Mesenchymal stem cell (in vitro differentiated cells and primary cell): ENCODE results near the gene RNU1-2.
"Not testable (repeated sequence)": the region's sequence is repeated elsewhere in the genome, so short reads cannot be mapped to it uniquely, and the experiment has no call there.

Experiments
- DNase-seq: peaks from one replicate; pipeline ENCODE4 v3.0.0-alpha.2; 2013
- H2AFZ ChIP-seq: one replicate; pipeline ENCODE4 v1.6.1; 2013; ENCODE audit warnings: low read depth, mild to moderate bottlenecking, control low read depth, inconsistent platforms, low read length, moderate library complexity
- H2AK5ac ChIP-seq: 2 replicates; pipeline ENCODE4 v1.6.1; 2013; ENCODE audit warnings: low read length, moderate library complexity, mild to moderate bottlenecking, inconsistent platforms; ENCODE audit not compliant: severe bottlenecking
- H2BK120ac ChIP-seq: one replicate; pipeline ENCODE4 v1.6.1; 2013; ENCODE audit warnings: low read depth, mild to moderate bottlenecking, inconsistent platforms, low read length, moderate library complexity
- H2BK12ac ChIP-seq, 2 experiments: one replicate each; pipeline ENCODE4 v1.6.1; 2013; ENCODE audit warnings: inconsistent platforms in 2 of 2, low read length in 2 of 2, mild to moderate bottlenecking in 2 of 2, moderate library complexity in 2 of 2, control low read depth in 1 of 2
- H2BK15ac ChIP-seq: one replicate; pipeline ENCODE4 v1.6.1; 2013; ENCODE audit warnings: mild to moderate bottlenecking, low read depth, inconsistent platforms; ENCODE audit not compliant: poor library complexity, severe bottlenecking
- H2BK5ac ChIP-seq: 2 replicates; pipeline ENCODE4 v1.6.1; 2013; ENCODE audit warnings: low read depth, mild to moderate bottlenecking, low read length, control low read depth, inconsistent platforms; ENCODE audit not compliant: poor library complexity, severe bottlenecking
- H3K14ac ChIP-seq, 2 experiments: one replicate each; pipeline ENCODE4 v1.6.1; 2013; ENCODE audit warnings: inconsistent platforms in 2 of 2, low read length in 2 of 2, control low read depth in 1 of 2, mild to moderate bottlenecking in 1 of 2, moderate library complexity in 1 of 2
- H3K18ac ChIP-seq, 2 experiments: one replicate each; pipeline ENCODE4 v1.6.1; 2013; ENCODE audit warnings: inconsistent platforms in 2 of 2, low read length in 2 of 2, control low read depth in 1 of 2, low read depth in 1 of 2, mild to moderate bottlenecking in 1 of 2
- H3K23ac ChIP-seq, 2 experiments: one replicate each; pipeline ENCODE4 v1.6.1; 2013; ENCODE audit warnings: inconsistent platforms in 2 of 2, low read length in 2 of 2, mild to moderate bottlenecking in 2 of 2, moderate library complexity in 2 of 2, control low read depth in 1 of 2
- H3K27ac ChIP-seq: 2 replicates; pipeline ENCODE4 v1.5.1; 2013; ENCODE audit warnings: mild to moderate bottlenecking, moderate library complexity, low read length, control low read depth, inconsistent platforms; ENCODE audit not compliant: poor library complexity, severe bottlenecking
- H3K27me3 ChIP-seq, 2 experiments: 2 replicates each; pipeline versions ENCODE4 v1.6.1 to v1.7.0; 2013; ENCODE audit warnings: low read length in 2 of 2, mild to moderate bottlenecking in 2 of 2, moderate library complexity in 2 of 2, control low read depth in 1 of 2, inconsistent platforms in 1 of 2; ENCODE audit not compliant: control insufficient read depth in 1 of 2, insufficient read depth in 1 of 2
- H3K36me3 ChIP-seq, 2 experiments: 2 replicates each; pipeline versions ENCODE4 v1.6.1 to v1.7.0; 2013; ENCODE audit warnings: low read length in 2 of 2, control low read depth in 1 of 2, inconsistent platforms in 1 of 2, low read depth in 1 of 2, mild to moderate bottlenecking in 1 of 2; ENCODE audit not compliant: insufficient read depth in 2 of 2, control insufficient read depth in 1 of 2
- H3K4ac ChIP-seq, 2 experiments: one replicate each; pipeline ENCODE4 v1.6.1; 2013; ENCODE audit warnings: inconsistent platforms in 2 of 2, low read length in 2 of 2, mild to moderate bottlenecking in 2 of 2, moderate library complexity in 2 of 2, control low read depth in 1 of 2, low read depth in 1 of 2
- H3K4me1 ChIP-seq: 2 replicates; pipeline ENCODE4 v1.6.1; 2013; ENCODE audit warnings: low read depth, low read length, control low read depth; ENCODE audit not compliant: control insufficient read depth, insufficient read depth
- H3K4me2 ChIP-seq: 2 replicates; pipeline ENCODE4 v1.6.1; 2013; ENCODE audit warnings: low read length, mild to moderate bottlenecking, inconsistent platforms; ENCODE audit not compliant: poor library complexity, severe bottlenecking
- H3K4me3 ChIP-seq, 2 experiments: 2 replicates each; pipeline versions ENCODE4 v1.5.1 to v1.7.0; 2013; ENCODE audit warnings: low read length in 2 of 2, mild to moderate bottlenecking in 2 of 2, control low read depth in 1 of 2, low read depth in 1 of 2; ENCODE audit not compliant: insufficient read depth in 1 of 2
- H3K79me1 ChIP-seq: replicated peaks from 2 replicates; pipeline ENCODE4 v1.6.1; 2013; ENCODE audit warnings: mild to moderate bottlenecking, control low read depth, low read length, inconsistent platforms; ENCODE audit not compliant: poor library complexity, severe bottlenecking
- H3K9ac ChIP-seq: 2 replicates; pipeline ENCODE4 v1.7.0; 2013; ENCODE audit warnings: mild to moderate bottlenecking, low read length, moderate library complexity
- H3K9me3 ChIP-seq: 2 replicates; pipeline ENCODE4 v1.7.0; 2013; ENCODE audit warnings: mild to moderate bottlenecking, low read length; ENCODE audit not compliant: control insufficient read depth
- H4K8ac ChIP-seq: one replicate; pipeline ENCODE4 v1.6.1; 2013; ENCODE audit warnings: inconsistent platforms, mild to moderate bottlenecking, low read length, moderate library complexity
- H4K91ac ChIP-seq: one replicate; pipeline ENCODE4 v1.6.1; 2013; ENCODE audit warnings: mild to moderate bottlenecking, low read length, inconsistent platforms
- WGBS: methylation state at CpG from one replicate; pipeline ENCODE4 v1.1.7; 2013; ENCODE audit warnings: mixed read lengths; 5-methylcytosine and 5-hydroxymethylcytosine counted together

RNU1-2 gene

GRCh38 chr1:16891057-16891456, 4.7 kb upstream of the RNU1-2 start:
- H2AK5ac ChIP-seq, H3K4ac ChIP-seq, H3K9ac ChIP-seq, H2AFZ ChIP-seq, H2BK12ac ChIP-seq, H3K14ac ChIP-seq, H3K4me2 ChIP-seq, H3K23ac ChIP-seq, H3K4me3 ChIP-seq, H3K9me3 ChIP-seq, H3K27me3 ChIP-seq, DNase-seq, H3K36me3 ChIP-seq, H3K4me1 ChIP-seq, H2BK120ac ChIP-seq, H2BK15ac ChIP-seq, H3K18ac ChIP-seq, H2BK5ac ChIP-seq, H4K8ac ChIP-seq, H3K27ac ChIP-seq, H4K91ac ChIP-seq, H3K79me1 ChIP-seq: not testable (repeated sequence)
- WGBS = 81% methylated on average over 4 of the region's 4 CpGs

GRCh38 chr1:16892978-16893525, 2.7 kb upstream of the RNU1-2 start:
- not testable (repeated sequence) for H3K4me1 ChIP-seq, H3K36me3 ChIP-seq, H3K23ac ChIP-seq, H3K27me3 ChIP-seq, H3K4me3 ChIP-seq, H3K27ac ChIP-seq, H2BK15ac ChIP-seq, DNase-seq, H3K9ac ChIP-seq, H3K4ac ChIP-seq, H2AFZ ChIP-seq, H3K4me2 ChIP-seq, H2BK120ac ChIP-seq, H4K8ac ChIP-seq, H3K79me1 ChIP-seq, H2BK5ac ChIP-seq, H3K14ac ChIP-seq, H3K18ac ChIP-seq, H2BK12ac ChIP-seq, H4K91ac ChIP-seq, H2AK5ac ChIP-seq, H3K9me3 ChIP-seq
- 73% methylated on average over 6 of the region's 6 CpGs for WGBS

- not testable (repeated sequence) for H2BK12ac ChIP-seq, H2BK120ac ChIP-seq, H3K4me3 ChIP-seq, H3K27ac ChIP-seq, H3K4me2 ChIP-seq, H3K27me3 ChIP-seq, H3K9me3 ChIP-seq, H2AK5ac ChIP-seq, H2AFZ ChIP-seq, H3K18ac ChIP-seq, H3K4me1 ChIP-seq, H3K14ac ChIP-seq, H3K4ac ChIP-seq, DNase-seq, H2BK5ac ChIP-seq, H3K36me3 ChIP-seq, H3K9ac ChIP-seq, H3K79me1 ChIP-seq, H3K23ac ChIP-seq, H4K8ac ChIP-seq, H2BK15ac ChIP-seq, H4K91ac ChIP-seq
- WGBS = 70% methylated on average over 4 of the region's 4 CpGs
Observed at GRCh38 chr1:16893796-16894195, 2.0 kb upstream of the RNU1-2 start.

- not testable (repeated sequence) for H2BK120ac ChIP-seq, H3K36me3 ChIP-seq, H3K4me1 ChIP-seq, H3K27me3 ChIP-seq, H4K91ac ChIP-seq, H3K14ac ChIP-seq, H3K27ac ChIP-seq, H2BK15ac ChIP-seq, H3K9me3 ChIP-seq, H4K8ac ChIP-seq, H3K4me2 ChIP-seq, H2BK5ac ChIP-seq, H2AK5ac ChIP-seq, H3K4me3 ChIP-seq, H3K23ac ChIP-seq, DNase-seq, H3K4ac ChIP-seq, H3K18ac ChIP-seq, H3K79me1 ChIP-seq, H2BK12ac ChIP-seq, H2AFZ ChIP-seq, H3K9ac ChIP-seq
- 82% methylated on average over 6 of the region's 6 CpGs for WGBS
Observed at GRCh38 chr1:16894338-16894737, 1.4 kb upstream of the RNU1-2 start.
